ENCODE data around the gene MORN1. TPM values are rescaled to one million over a fixed set of nuclear protein-coding genes. Genes with fewer than 3 reads are reported as not detected.

Gene MORN1
- total RNA-seq, 1 donor from 2014 or later, result 9.0 TPM

- ATAC-seq (no peak), DNase-seq (no peak)
- Histone ChIP-seq H3K4me3 (no peak overlapping the region), H3K4me1 (no peaks in the 10 kb centered on the region), H3K36me3 (no peaks in the 10 kb centered on the region), H3K27ac (no peak overlapping the region), H3K9me3 (no peaks in the 10 kb centered on the region), H3K27me3 (peaks cover 34% of the 10 kb centered on the region)
- TF ChIP-seq, protein P1, sequence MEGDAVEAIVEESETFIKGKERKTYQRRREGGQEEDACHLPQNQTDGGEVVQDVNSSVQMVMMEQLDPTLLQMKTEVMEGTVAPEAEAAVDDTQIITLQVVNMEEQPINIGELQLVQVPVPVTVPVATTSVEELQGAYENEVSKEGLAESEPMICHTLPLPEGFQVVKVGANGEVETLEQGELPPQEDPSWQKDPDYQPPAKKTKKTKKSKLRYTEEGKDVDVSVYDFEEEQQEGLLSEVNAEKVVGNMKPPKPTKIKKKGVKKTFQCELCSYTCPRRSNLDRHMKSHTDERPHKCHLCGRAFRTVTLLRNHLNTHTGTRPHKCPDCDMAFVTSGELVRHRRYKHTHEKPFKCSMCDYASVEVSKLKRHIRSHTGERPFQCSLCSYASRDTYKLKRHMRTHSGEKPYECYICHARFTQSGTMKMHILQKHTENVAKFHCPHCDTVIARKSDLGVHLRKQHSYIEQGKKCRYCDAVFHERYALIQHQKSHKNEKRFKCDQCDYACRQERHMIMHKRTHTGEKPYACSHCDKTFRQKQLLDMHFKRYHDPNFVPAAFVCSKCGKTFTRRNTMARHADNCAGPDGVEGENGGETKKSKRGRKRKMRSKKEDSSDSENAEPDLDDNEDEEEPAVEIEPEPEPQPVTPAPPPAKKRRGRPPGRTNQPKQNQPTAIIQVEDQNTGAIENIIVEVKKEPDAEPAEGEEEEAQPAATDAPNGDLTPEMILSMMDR (IDR thresholded peaks at IDR 0.05), result no peak
- intact Hi-C loops (cut with DNase I), result loop anchor here (10.0 kb wide), 3 partner anchors 125 to 375 kb away; no protein-coding TSS in a partner anchor
Observed at GRCh38 chr1:2419416-2419815, 28.1 kb upstream of the MORN1 start.

DNA sequence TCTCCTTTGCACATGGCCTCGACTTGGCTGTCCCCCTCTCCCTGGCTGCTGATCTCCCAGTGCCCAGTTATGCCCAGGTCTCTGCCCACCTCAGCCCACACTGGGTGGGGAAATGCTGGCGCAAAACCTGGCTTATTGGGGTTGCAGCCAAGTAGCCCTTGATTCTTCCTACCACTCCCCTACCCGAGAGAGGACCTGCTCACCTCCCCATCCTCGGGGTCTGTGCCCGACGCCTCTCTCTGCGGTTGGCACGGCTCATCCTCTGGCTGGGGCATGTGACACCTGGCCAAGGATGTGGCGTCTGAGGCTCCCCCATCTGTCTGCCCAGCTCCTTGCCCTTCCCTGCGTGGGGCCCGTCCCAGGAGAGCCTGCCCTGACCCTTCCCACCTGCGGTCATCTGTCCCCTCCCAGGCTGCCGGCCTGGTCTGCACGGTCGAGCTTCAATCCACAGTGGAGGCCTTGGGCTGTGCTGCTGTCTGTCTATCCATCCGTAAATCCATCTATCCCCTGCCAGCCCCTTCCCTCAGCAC lies 27.5 kb upstream of the MORN1 start:
- intact Hi-C loops (cut with DNase I), result loop anchor here (10.0 kb wide), 3 partner anchors 126 to 376 kb away; no protein-coding TSS in a partner anchor
- Histone ChIP-seq H3K27ac (no peak overlapping the region), H3K4me1 (peaks cover 5% of the 10 kb centered on the region), H3K9me3 (no peaks in the 10 kb centered on the region), H3K27me3 (peaks cover 34% of the 10 kb centered on the region), H3K36me3 (no peaks in the 10 kb centered on the region), H3K4me3 (no peak overlapping the region)
- TF ChIP-seq, protein P1 (IDR thresholded peaks at IDR 0.05), result no peak
- DNase-seq (no peak), ATAC-seq (no peak)

GRCh38 chr1:2417833-2418225 lies 26.5 kb upstream of the MORN1 start:
- no peaks in the 10 kb centered on the region for H3K9me3 ChIP-seq
- H3K4me3 ChIP-seq, result no peak overlapping the region
- ATAC-seq (no peak), DNase-seq (no peak)
- H3K36me3 ChIP-seq, result no peaks in the 10 kb centered on the region
- TF ChIP-seq, protein P1 (IDR thresholded peaks at IDR 0.05), result no peak
- H3K27ac ChIP-seq, result no peak overlapping the region
- intact Hi-C loops (cut with DNase I), result loop anchor here (10.0 kb wide), 3 partner anchors 127 to 377 kb away; no protein-coding TSS in a partner anchor
- peaks cover 15% of the 10 kb centered on the region for H3K4me1 ChIP-seq
- peaks cover 34% of the 10 kb centered on the region for H3K27me3 ChIP-seq

GRCh38 chr1:2417083-2417832 lies 25.9 kb upstream of the MORN1 start:
- Histone ChIP-seq H3K27ac (no peak overlapping the region), H3K4me3 (no peak overlapping the region), H3K36me3 (no peaks in the 10 kb centered on the region), H3K27me3 (peaks cover 34% of the 10 kb centered on the region), H3K4me1 (peaks cover 15% of the 10 kb centered on the region), H3K9me3 (no peaks in the 10 kb centered on the region)
- TF ChIP-seq, protein P1 (IDR thresholded peaks at IDR 0.05), result no peak
- DNase-seq (no peak), ATAC-seq (no peak)
- intact Hi-C loops (cut with DNase I), result loop anchor here (10.0 kb wide), 3 partner anchors 128 to 378 kb away; no protein-coding TSS in a partner anchor

DNA sequence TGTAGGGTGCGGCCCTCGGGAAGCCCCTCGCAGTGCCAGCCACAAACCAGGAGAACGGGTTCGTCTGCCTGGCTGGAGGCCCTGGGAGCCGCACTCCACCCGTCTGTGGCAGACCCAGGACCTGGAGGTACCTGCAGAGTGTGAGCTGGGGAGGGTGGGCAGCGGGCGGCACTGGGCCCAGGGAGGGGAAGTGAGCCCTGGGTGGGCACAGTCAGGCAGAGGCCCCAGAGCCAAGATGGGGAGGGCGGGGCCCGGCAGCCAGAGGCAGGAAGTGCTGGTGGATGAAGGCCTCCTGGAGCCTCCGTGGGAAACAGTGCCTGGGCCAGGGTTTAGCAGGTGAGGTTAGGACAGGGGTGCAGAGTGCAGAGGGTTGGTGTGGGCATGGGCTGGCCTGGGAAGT lies 25.0 kb upstream of the MORN1 start:
- H3K27ac ChIP-seq, result no peak overlapping the region
- no peak for DNase-seq
- peak overlapping the region; percentile 21 for H3K4me3 ChIP-seq
- H3K9me3 ChIP-seq, result no peaks in the 10 kb centered on the region
- intact Hi-C loops (cut with DNase I), result loop anchor here (10.0 kb wide), 3 partner anchors 128 to 378 kb away; no protein-coding TSS in a partner anchor
- TF ChIP-seq, protein P1 (IDR thresholded peaks at IDR 0.05), result no peak
- H3K27me3 ChIP-seq, result peaks cover 34% of the 10 kb centered on the region
- no peaks in the 10 kb centered on the region for H3K36me3 ChIP-seq
- no peak for ATAC-seq
- peaks cover 19% of the 10 kb centered on the region for H3K4me1 ChIP-seq

Measured in upper lobe of right lung (tissue), 1 donor.